Measurements from ENCODE around the gene BCAS1.

Gene BCAS1

DNA sequence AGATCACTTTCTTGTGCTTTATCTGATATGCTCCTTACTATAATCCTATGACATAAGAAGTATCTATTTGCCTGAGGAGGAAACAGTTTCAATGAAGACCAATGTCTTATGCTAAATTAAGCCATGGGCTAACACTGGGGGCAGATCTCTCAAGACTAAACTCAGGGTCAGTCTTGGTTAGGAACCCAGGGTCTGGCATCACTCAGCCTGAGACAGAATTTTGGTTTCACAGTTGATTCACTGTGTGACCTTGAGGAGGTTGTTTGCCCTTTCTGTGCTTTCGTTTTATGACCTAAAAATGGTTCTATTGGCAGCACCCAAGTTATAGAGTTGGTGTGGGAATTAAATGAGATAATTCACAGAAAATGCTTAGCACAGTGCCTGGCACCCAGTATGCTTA lies 4.9 kb upstream of the BCAS1 start:
- no peak for DNase-seq

DNA sequence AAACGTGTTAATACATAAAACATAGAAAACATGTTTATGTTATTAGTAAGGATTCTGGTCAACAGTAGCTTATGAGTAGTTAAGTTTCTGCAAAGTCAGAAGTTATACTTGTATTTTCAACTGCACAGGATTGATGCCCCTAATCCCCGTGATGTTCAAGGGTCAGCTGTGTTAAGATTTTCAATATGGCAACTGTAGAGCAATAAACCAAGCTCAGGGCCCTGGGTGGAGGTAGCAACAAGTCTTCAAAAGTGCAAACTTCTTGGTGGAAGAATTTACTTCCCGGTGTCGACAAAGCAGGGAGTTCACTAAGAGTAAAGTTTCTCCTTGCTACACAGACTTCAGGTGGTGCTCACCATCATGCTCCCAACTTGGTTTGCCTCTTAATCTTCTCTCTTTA lies 4.1 kb upstream of the BCAS1 start:
- no peak for DNase-seq

DNA sequence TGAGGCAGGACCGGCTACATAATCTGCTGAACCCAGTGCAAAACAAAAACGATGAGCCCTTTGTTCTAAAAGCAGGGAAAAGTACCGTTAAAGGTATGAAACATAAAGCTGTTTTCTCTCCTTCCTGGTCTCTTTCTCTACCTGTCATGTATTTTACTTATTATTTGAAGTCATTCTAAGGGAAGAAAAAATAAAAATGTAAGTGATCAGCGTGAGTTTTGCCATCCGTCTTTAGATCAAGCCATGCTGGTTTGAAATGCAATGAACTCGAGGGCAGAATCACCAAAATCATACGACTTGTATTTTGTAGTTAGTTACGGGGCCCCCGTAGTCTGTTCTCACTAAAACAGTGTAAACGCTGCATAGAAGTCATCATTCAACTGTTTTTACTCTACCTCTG lies 2.9 kb upstream of the BCAS1 start:
- DNase-seq, result no peak

DNA sequence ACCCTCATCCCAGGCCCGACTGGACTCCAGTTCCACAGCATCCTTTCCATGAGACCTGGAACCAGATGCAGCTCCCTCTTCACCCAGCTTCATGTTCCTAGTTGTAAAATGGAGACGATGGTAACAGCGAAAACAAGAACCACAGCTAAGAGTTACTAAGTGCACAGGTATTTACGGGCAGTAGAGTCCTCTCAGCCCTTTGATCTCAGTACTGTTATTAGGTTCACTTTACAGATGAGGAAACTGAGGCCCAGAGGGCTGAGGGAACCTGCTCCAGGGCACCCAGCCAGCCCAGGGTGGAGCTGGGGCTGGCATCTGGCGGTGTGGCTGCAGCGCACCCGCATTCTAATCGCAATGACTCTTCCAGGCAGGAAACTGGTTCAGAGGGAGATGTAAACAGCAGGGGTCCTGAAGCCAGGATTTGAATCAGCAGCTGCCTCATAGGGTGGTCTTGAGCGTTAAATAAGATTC lies 858 bp downstream of the BCAS1 start:
- no peak for DNase-seq

DNA sequence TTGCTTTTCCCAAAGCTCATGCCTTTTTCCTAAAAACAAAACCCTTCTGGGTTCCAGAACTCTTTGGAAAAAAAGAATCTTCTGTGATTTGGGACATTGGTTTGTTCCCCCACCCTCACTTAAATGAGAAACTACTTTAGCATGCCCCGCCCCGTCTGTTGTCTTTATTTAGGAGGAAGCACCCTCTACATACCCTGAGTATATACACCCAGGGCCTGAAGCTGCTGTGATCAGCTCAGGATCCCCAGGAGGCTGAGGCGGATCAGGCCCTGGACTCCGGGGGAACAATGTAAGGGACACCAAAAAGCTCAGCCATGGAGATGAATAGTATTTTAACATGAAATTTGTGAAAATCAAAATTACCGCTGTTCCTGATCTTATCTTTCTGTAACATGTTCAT lies 1.4 kb downstream of the BCAS1 start:
- DNase-seq, result no peak

DNA sequence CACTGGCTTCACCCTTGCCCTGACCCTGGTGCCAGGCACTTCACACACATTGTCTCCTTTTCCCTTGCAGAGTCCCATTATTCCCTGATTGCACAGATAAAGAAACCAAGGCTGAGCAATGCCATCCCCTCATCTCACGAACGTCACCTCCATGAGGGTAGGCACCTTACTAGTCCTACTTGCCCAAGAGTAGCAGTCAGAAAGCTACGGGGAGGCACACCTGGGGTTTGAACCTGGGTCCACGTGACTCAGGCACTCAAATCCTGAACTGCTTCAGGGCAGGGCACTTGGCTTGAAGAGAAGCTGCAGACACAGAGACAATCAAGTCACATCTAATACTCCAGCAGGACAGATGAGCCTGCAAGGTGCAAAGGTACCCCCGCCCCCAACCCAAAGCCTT lies 1.9 kb downstream of the BCAS1 start:
- DNase-seq, result no peak

GRCh38 chr20:54067606-54068174 lies 2.7 kb downstream of the BCAS1 start:
- DNase-seq, result peak; percentile 29

DNA sequence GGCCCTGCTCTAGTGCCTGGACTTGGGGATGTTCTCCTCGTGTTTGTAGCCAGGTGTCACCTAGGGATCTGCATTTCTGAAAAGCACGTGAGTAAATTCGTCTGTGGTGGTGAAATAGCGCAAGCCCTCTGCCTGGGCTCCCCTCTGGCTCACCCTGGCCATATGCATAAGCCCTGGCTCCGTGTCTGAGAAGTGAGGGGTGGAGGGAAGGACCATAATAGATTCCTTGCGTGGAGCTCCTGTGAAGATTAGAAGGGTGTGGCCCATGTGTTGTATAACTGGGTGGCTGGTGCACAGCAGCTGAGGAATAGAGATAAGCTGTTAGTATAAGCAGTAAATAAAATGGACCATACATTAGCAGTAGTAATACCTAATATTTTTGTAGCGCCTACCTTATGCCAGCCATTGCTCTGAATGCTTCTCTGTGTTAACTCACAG lies 4.8 kb downstream of the BCAS1 start:
- DNase-seq, result no peak

GRCh38 chr20:54064939-54065338 lies 5.5 kb downstream of the BCAS1 start:
- no peak for DNase-seq

GRCh38 chr20:54063992-54064676 lies 6.3 kb downstream of the BCAS1 start:
- no peak for DNase-seq

GRCh38 chr20:54063580-54063979 lies 6.8 kb downstream of the BCAS1 start:
- DNase-seq, result no peak

- peak; percentile 59 for DNase-seq
These were observed 7.5 kb downstream of the BCAS1 start for GRCh38 chr20:54062812-54063280.

- DNase-seq, result no peak
These were observed 9.1 kb downstream of the BCAS1 start for GRCh38 chr20:54061101-54061881.

DNA sequence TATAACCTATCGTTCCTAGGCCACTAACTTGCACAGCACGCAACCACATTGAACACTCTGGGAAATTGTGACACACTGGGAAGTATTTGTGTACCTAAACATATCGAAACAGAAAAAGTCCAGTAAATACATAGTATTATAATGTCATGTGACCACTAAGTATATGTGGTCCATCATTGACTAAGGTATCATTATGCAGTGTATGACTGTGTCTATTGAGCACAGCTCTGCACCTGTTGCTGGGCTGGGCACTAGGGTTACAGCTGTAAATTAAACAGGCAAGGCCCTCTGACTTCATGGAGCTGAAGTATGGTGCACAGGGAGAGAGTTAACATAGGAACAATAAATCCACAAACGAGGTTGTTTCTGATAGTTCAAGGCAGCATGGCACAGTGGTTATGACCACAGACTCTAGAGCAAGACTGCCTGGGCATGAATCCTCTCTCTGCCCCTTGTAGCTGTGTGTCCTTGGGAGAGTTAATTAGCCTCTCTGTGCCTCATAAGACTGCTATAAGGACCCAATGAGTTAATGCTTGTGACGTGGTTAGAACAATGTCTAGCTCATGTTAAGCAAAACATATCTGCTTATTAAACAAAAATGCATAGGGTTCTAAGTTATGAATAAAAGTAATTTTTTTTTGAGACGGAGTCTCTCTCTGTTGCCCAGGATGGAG lies 10.6 kb downstream of the BCAS1 start:
- no peak for DNase-seq

GRCh38 chr20:54058420-54059139 lies 11.8 kb downstream of the BCAS1 start:
- no peak for DNase-seq

- DNase-seq, result no peak
These were observed 13.4 kb downstream of the BCAS1 start for GRCh38 chr20:54056762-54057639.

GRCh38 chr20:54054516-54054915 lies 15.9 kb downstream of the BCAS1 start:
- DNase-seq, result no peak

DNA sequence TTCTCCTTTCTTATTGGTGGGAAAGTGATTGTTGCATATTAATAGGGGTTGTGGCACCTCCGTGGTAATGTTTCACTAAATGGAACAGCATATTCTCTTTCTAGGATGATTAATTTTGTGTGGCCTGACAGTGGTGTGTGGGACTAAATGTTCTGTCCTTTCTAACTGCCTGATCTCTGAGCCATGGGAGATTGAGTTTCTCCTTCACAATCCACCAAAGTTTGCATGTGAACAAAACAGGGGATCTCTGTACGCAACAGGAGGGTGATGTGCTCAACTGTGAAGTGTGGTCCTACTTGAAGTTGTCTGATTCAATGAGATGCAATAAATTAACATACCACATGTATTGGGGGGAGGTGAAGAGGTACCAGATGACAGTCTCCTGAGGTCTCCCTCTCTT lies 19.3 kb downstream of the BCAS1 start:
- DNase-seq, result no peak

- DNase-seq, result no peak
These were observed 21.4 kb downstream of the BCAS1 start for GRCh38 chr20:54048891-54049545.

DNA sequence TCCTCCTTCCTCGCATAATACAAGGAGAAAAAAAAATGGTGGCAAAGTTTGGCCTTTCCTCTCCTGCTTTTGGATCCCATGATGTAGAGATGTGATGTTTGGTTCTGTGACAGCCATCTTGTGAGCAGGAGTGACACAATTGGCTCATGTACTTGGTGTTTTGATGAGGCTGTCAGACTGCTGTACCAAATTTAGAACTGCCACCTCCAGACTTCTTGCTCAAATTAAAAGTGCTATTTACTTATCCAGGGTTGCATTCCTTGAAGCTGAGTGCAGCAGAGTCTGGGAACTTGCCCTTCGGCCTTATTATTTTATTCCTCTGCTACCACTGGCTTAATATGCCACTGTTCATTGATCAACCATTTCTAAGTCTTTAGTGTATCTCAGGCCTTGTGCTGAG lies 21.9 kb downstream of the BCAS1 start:
- no peak for DNase-seq

DNA sequence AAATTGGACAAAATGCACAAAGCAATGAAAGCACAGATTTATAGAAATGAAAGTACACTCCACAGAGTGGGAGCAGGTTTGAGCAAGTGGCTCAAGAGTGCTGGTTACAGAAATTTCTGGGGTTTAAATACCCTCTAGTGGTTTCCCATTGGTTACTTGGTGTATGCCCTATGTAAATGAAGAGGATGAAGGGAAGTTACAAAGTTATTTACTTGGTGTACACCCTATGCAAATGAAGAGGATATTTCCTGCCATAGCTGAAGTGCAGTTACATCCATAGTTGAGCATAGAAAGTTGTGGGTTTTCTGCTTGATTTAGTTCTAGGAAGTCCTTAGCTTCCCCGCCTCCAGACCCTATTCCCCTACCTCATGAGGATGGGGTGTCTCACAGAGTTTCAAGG lies 22.7 kb downstream of the BCAS1 start:
- DNase-seq, result no peak
